Daoy (cell line): ENCODE measurements around the gene UBE2D2. TPM values are rescaled to one million over a fixed set of nuclear protein-coding genes. Genes with fewer than 3 reads are reported as not detected.
A peak's percentile ranks its signal among the peaks of the same experiment; 100 is the strongest.
"Not testable (repeated sequence)": the region's sequence is repeated elsewhere in the genome, so short reads cannot be mapped to it uniquely, and the experiment has no call there.

ENCODE experiments used
- DNase-seq: peaks from one replicate; pipeline ENCODE4 v3.0.0-alpha.2; 2015; ENCODE audit warnings: low read depth
- total RNA-seq: library from RNA; depleted of rRNA; stranded (reverse); fragments of >200 nt; shearing (Covaris generic); gene quantifications from 2 replicates; pipeline ENCODE4 v1.2.3, GENCODE V29; 2014

Gene UBE2D2
- total RNA-seq, 1 experiment from 2014 or later, result 99.5 TPM

DNA sequence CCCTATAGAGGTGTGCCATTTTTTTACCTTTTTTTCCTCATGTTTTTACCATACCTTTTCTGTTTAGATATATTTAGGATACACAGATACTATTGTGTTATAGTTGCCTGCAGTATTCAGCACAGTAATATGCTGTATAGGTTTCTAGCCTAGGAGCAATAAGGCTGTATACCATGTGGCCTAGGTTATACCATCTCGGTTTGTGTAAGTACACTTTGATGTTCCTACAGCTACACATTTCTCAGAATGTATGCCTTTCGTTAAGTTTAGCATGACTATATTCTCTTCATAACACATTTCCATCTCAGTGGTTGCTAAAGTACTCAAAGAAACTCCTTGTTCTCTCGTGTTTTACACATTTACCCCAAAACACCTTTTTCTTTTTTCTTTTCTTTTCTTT is 23.0 kb downstream of the UBE2D2 start:
- no peak for DNase-seq

DNA sequence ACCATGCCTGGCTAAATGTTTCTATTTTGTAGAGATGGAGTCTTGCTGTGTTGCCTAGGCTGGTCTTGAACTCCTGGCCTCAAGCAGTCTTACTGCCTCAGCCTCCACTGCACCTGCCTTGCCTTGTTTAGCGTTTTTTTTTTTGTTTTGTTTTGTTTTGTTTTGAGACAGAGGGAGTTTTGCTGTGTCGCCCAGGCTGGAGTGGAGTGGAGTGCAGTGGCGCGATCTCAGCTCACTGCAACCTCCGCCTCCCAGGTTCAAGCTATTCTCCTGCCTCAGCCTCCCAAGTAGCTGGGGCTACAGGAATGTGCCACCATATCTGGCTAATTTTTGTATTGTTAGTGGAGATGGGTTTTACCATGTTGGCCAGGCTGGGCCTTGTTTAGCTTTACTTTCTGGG is 27.0 kb downstream of the UBE2D2 start:
- DNase-seq, result not testable (repeated sequence)

DNA sequence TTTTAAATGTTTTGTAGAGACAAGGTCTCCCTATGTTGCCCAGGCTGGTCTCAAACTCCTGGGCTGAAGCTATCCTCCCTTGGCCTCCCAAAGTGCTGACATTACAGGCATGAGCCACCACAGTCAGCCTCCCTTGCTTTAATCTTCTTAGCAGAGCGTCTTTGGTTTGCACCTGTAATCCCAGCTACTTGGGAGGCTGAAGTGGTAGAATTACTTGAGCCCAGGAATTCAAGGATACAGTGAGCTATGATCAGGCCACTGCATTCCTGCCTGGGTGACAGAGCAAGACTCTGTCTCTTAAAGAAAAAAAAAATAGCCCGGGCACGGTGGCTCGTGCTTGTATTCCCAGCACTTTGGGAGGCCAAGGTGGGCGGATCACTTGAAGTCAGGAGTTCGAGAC is 27.8 kb downstream of the UBE2D2 start:
- no peak for DNase-seq

DNA sequence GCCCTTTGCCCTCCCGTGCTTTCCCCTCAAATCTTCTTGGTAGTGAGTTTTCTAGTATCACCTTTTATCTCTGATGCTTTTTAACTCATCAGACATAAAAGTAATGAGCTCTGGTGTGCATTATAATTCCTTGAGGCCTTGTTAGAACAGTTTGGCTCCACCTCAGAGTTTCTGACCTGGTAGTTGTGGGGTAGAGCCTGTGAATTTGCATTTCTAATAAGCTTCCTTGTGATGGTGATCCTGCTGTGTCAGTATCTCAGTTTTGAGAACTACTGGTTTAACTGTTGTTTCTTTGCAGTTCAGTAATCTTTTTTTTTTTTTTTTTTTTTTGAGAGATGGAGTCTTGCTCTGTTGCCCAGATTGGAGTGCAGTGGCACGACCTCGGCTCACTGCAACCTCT is 31.1 kb downstream of the UBE2D2 start:
- DNase-seq, result no peak

DNA sequence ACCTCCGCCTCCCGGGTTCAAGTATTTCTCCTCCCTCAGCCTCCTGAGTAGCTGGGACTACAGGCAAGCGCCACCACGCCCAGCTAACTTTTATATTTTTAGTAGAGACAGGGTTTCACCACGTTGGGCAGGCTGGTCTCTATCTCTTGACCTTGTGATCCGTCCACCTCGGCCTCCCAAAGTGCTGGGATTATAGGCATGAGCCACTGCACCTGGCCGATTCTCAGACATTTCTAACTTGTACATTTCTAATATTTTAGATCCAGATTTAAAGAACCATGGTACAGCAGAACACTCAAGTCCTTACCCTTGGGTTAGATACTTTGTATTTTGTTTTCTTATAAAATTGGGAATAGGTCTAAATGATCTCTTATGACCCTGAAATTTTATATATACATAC is 31.9 kb downstream of the UBE2D2 start:
- DNase-seq, result not testable (repeated sequence)

DNA sequence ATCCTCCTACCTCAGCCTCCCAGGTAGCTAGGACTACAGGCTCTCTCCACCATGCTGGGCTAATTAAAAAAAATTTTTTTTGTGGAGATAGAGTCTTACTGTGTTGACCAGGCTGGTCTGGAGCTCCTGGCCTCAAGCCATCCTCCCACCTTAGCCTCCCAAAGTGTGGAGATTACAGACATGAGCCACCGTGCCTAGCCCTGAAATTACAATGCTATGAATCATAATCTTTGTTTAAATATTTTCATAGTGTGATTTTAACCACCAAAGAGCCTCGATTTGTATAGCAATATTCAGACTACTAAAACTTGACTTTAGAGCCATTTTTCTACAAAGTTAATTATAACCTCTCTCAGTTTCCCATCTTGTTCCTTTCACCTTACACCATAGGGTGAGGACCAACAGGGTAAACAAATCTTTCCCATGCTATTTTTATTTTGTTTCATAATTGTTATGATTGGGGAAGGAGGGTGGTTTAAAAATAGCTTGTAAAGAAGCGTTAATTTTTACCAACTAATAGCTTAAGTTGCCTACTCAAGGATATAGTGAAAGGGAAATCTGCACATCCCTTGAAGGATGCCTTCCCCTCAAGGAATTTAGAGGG is 32.7 kb downstream of the UBE2D2 start:
- peak; percentile 79 for DNase-seq

DNA sequence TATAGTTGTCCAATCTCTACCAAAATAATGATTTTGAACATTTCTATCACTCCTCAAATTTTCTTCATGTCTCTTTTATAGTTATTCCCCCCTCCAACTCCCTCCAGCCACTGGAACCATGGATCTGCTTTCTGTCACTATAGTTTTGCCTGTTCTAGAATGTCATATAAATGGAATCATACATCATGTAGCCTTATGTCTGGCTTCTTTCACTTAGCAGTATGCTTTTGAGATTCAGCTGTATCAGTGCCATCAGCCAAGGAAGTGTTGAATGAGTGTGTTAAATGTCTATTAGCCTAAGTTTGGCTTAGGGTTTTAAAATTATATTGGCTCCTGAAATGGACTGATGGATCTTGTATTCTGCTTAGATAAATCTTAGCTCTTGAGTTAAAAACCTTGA is 36.0 kb downstream of the UBE2D2 start:
- no peak for DNase-seq

DNA sequence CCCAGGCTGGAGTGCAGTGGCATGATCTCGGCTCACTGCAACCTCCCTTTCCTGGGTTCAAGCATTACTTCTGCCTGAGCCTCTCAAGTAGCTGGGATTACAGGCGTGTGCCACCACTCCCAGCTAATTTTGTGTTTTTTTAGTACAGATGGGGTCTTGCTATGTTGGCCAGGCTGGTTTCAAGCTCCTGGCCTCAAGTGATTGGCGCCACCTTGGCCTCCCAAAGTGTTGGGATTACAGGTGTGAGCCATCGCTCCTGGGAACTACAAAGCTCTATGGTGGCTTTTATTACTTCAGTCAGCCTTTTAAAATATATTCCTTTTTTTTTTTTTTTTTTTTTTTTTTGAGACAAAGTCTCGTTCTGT is 37.4 kb downstream of the UBE2D2 start:
- not testable (repeated sequence) for DNase-seq

DNA sequence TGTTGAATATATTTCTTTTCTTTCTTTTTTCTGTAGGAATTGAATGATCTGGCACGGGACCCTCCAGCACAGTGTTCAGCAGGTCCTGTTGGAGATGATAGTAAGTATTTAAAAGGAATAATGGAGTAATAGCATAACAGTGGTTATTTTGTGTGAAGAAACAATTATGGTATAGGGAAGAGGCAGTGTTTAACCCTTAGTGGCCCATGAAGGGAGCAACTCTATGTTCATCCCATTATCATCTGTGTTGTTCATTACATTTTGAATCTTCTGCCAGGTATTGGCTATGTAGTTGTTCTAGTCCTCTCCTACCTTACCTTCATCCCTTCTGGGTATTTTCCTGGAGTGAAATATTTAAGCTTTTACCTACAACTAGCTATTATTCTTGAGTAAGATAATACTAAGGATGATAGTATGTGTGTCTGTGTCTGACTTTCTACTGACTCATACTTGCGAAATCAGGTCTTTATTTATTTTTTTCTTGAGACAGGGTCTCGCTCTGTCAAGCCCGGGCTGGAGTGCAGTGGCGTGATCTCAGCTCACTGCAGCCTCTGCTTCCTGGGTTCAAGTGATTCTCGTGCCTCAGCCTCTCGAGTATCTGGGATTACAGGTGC is 39.3 kb downstream of the UBE2D2 start:
- peak; percentile 9 for DNase-seq

DNA sequence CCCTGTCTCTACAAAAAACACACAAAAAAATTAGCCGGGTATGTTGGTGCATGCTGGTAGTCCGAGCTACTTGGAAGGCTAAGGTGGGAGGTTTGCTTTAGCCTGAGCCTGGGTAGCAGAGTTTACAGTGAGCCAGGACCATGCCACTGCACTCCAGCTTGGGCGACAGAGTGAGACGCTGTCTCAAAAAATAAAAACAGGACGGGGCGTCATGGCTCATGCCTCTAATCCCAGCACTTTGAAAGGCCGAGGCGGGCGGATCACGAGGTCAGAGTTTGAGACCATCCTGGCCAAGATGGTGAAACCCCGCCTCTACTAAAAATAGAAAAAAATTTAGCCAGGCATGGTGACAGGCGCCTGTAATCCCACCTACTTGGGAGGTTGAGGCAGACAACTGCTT is 40.3 kb downstream of the UBE2D2 start:
- no peak for DNase-seq

DNA sequence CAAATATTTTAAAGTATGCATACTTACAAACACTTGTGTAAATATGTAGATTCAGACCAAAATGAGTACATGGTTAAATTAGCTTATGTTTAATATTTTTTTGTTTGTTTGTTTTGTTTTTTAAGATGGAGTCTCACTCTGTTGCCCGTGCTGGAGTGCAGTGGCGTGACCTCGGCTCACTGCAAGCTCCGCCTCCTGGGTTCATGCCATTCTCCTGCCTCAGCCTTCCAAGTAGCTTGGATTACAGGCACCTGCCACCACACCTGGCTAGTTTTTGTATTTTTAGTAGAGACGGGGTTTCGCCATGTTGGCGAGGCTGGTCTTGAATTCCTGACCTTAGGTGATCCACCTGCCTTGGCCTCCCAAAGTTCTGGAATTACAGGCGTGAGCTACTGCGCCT is 40.8 kb downstream of the UBE2D2 start:
- DNase-seq, result not testable (repeated sequence)

DNA sequence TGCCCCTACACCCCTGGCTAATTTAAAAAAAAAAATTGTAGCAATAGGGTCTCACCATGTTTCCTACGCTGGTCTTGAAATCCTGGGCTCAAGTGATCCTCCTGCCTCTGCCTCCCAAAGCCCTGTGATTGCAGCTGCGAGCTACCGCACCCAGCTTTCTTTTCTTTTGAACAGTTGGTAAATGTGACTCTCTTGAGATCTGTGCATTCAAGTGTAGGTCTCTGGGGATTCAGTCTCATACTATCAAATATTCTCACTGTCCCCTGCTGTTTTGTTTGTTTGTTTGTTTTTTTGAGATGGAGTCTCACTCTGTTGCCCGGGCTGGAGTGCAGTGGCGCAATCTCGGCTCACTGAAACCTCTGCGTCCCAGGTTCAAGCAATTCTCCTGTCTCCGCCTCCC is 44.7 kb downstream of the UBE2D2 start:
- DNase-seq, result no peak

DNA sequence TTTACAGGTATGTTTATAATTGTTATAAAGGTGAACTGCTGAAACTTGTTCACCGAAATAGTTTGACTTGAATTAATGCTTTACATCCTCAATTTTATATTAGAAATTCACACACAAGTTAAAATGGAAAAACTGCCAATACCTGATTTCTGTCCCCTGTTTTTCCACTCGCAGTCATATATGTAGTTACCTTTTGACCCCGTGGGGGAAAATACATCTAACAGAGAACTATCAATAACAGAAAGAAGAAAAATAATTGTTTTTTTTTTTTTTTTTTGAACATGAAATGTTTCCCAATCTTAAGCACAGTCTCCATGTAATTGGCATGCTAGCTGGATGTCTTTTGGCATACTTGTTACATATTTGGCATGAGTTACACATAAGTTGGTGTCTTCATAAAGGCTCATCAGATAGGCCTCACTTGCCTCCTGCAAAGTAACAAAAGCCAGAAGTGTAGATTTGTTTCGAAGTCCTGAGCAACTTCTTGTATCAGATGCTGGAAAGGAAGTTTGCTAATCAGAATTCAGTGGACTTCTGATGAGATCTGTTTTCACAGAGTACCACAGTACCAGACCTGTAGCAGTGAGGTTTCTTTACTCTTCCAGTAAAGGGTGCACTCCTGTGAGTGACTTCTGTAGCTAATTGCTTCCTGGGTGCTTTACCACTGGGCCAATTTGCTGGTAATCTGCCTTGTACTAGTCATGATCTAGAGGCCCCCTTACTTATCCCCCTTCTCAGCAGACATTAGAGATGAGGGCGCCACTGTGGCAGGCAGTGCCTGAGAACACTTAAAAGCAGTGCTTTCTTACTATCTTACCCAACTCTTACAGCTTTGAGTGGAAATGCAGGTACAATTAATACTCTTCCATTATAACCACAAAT is 50.8 kb downstream of the UBE2D2 start:
- DNase-seq, result no peak

DNA sequence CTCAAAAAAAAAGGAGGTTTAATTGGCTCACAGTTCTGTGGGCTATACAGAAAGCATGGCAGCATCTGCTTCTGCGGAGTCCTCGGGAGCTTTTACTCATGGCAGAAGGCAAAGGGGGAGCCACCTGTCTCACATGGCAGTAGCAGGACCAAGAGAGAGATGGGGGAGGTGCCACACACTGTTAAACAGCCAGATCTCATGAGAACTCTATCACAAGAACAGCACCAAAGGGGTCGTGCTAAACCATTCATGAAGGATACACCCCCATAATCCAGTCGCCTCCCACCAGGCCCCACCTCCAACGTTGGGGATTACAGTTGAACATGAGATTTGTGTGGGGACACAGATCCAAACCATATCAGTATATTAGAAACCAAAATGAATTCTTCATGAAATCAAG is 58.7 kb downstream of the UBE2D2 start:
- DNase-seq, result no peak

DNA sequence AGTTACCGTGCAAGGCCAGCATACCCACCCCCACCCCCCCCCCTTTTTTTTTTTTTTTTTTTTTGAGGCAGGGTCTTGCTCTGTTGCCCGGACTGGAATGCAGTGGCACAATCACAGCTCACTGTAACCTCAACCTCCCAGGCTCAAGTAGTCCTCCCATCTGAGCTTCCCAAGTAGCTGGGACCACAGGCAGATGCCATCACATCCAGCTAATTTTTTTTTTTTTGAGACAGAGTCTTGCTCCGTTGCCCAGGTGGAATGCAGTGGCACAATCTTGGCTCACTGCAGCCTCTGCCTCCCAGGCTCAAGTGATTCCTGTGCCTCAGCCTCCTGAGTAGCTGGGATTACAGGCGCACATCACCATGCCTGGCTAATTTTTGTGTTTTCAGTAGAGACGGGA is 64.3 kb downstream of the UBE2D2 start:
- DNase-seq, result not testable (repeated sequence)

DNA sequence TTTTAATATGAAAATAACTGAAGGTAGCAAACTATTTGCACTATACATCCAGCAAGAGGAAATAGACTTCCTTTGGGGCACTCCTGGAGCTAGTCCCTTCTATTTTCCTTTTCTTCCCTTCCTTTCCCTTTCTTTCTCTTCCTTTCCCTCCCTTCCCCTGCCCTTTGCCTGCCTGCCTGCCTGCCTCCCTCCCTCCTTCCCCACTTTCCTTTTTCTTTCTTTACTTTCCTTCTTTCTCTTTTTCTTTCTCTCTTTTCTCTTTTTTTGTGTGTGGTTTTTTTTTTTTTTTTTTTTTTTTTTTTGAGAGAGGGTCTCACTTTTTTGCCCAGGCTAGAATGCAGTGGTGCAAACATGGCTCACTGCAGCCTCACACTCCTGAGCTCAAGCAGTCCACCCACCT is 69.7 kb downstream of the UBE2D2 start:
- DNase-seq, result no peak

DNA sequence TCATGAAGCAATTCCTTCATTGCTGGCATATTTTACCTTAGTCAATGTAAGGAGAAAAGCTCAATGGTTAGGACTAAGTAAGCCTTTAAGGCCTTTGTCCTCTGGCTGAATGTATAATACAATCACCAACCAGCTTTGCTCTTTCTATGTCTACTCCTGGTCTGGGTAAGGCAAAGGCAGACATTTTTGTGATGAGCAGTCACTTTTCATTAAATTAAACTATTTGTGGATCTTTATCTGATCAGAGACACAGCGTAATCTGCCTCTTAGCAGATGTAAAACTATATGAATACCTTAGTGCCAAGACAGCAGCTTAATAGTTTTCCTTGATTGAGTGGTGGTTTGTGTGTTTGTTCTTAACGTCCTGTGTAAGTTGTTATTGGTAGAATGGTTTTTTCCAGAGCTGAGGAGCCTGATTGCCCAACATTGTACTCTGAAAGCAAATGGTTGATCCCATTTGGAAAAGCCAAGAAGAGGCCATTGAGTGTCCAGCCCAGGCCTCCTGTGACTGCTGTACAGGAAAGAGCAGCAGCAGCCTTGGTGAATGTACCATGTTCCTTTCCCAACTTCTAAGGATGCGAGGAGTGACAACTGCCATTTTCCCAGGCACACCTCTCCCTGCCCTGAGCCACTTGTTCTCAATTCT is 70.5 kb downstream of the UBE2D2 start:
- no peak for DNase-seq

DNA sequence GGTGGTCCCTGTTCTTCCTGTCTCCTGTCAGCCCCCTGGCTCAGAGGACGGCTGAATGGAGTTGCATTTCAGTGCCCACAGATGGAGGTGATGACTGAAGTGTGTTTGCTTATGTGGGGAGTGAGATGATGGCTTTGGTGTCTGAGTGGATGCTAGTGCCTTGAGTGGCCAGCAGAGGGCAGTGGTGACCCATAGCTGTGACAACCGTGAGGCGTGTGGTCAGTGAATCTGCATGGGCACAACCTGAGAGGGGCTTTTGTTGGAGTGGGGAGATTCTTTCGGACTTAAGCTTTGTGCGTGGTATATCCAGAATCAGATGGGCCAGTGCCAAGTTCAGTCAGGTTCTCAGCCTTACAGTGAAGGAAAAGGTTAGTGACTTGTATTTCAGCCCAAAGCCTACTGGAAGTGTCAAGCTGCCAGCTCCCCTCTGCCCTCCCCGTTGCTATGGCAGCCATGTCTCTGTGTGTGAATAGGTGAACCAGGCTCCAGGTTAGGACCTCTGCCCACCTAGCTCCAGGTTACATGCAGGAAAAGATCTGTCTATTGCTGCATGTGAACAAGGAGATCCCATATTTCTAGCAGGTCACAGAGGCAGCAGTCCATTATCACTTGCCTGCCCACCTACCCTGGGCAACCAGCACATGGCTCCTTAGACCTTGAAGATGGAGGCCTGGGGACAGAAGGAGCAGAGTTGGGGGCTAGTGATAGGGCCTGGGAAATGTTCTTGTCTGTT is 72.3 kb downstream of the UBE2D2 start:
- DNase-seq, result peak; percentile 88

DNA sequence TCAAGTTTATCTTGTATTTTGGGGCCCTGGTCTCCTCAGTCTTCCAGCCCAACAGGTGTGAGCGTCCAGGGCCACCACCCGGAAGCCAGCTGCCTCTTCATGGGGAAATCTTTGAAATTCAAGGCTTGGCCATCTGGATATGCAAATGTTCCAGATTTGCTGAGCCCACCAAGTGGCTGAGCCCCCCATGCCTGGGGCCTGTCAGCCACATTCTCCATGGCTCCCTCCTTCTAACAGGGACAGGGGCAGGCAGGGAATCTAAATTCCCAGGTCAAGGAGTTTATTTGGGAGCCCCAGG is 72.8 kb downstream of the UBE2D2 start:
- no peak for DNase-seq

DNA sequence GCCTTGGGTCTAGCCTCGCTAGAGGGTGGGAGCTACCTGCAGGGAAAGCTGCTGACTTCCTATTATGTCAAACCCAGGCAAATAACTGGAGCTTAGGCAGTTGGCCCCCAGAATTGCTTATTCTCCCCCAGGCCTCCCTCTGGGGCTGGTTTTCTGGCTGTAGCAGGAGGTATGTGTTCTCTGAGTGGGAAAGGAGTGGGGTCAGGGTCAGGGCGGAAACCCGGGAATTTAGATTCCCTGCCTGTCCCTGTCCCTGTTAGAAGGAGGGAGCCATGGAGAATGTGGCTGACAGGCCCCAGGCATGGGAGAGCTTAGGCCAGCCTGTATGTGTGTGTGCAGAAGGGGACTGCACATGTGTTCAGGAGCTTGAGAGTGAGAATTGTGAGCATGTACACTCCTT is 73.4 kb downstream of the UBE2D2 start:
- no peak for DNase-seq

DNA sequence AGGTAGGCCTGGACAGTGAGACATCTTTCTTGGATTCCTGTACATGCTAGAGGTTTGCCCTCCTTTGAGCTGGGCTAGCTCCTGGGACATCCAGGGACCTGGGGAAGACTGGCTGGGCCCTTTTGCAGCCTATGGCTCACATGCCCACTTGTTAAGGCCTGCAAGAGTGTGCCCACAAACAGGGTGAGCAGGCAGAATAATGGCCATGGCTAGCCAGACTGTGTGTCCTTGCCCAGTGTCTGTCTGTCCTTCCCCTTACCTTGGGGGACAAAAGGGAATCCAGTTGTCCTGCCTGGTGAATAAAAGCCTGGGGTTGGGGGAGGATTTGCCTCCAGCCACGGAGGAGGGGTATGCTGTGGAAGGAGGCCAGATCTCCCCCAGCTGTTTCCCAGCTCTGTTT is 74.1 kb downstream of the UBE2D2 start:
- no peak for DNase-seq

DNA sequence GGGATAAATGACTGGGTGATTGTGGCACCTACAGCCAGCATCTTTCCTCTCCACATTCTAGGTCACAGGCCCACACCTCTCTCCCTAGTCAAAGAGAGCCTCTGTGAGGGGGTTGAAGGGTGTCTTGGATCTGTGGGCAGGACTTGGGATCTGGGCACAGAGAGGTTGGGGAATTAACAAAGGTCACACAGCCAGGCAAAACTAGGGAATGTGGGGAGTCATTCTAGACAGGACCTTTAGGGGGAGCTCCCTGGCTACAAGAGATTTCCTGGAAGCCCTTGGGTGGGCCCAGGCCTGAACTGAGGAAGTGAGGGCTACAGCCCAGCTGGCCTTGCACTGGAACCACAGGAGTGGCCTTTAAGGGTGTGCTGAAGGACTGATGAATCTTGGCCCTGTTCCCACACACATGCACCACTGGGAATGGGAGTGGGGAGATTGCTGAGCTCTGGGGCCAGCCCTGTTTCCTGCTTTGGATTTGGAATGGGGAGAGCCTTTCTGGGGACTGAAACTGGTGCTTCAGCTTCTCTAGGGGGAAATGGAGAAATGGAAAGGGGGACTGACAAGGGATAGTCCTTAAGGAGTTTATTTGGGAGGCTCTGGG is 74.6 kb downstream of the UBE2D2 start:
- DNase-seq, result peak; percentile 96
